GM19023 (cell line): ENCODE measurements around the gene CAB39.

Source experiments
- ATAC-seq: cut with Tn5 transposase; IDR thresholded peaks from one replicate; pipeline ENCODE4 v1.9.1; 2021; ENCODE audit warnings: mild to moderate bottlenecking, moderate library complexity; ENCODE audit not compliant: unreplicated experiment

Gene CAB39

DNA sequence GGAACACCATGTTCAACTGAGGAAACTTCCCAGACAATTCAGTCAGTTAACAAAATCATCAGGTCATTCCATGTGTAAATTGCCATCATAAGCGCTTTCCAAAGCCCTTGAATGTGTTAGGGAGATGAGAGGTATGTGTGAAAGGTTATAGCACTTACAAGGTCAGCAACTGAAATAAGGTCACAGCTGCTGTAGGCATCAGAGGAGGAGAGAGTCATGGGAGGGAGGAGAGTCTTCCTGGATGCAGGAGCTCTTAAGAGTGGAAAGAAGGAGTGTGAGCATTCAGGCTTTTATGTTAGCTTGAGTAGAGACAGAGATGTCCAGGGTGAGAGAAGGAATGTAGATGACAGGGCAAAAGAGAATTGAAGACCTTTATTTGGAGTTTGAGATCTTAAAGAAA, 67.0 kb downstream of the CAB39 start:
- ATAC-seq = no peak

GRCh38 chr2:230781130-230781797, 68.6 kb downstream of the CAB39 start:
- ATAC-seq = no peak

GRCh38 chr2:230783101-230783500, 70.5 kb downstream of the CAB39 start:
- ATAC-seq = no peak

- ATAC-seq = no peak
Observed at GRCh38 chr2:230784795-230785194, 72.2 kb downstream of the CAB39 start.

DNA sequence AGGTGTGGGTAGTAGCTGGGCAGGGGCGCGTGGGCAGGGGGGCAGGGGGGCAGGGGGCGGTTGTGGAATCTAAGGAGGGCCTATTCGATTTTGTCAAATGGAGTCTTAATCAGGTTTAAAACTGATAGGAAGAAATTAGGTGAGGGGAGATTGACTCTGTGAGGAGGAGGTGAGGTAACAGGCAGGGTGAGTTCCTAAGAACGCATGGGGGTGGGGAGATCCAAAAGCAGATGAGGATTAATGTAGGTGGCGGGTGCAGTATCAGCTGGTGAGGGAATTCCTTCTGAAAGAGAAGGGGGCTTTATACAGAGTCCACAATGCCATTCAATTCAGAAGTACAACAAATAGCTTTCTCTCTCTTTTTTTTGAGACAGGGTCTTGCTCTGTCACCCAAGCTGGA, 72.7 kb downstream of the CAB39 start:
- no peak for ATAC-seq

DNA sequence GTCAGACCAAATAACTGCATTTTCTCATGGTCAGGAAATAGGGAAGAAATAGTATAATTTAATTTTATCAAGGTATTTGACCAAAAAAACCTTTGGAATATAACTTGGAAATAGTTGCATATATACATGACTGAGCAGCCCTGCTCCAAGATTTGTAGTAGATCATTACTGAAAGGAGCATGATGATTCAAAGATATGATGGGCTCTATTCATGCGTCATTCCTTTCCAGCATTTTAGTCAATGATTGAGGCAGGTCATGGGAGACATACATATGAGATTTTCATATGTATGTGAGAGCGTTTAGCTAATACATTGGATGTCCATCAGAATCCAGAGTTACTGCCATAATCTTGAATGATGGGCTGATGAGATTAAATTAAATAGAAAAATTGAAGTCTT, 74.5 kb downstream of the CAB39 start:
- no peak for ATAC-seq

DNA sequence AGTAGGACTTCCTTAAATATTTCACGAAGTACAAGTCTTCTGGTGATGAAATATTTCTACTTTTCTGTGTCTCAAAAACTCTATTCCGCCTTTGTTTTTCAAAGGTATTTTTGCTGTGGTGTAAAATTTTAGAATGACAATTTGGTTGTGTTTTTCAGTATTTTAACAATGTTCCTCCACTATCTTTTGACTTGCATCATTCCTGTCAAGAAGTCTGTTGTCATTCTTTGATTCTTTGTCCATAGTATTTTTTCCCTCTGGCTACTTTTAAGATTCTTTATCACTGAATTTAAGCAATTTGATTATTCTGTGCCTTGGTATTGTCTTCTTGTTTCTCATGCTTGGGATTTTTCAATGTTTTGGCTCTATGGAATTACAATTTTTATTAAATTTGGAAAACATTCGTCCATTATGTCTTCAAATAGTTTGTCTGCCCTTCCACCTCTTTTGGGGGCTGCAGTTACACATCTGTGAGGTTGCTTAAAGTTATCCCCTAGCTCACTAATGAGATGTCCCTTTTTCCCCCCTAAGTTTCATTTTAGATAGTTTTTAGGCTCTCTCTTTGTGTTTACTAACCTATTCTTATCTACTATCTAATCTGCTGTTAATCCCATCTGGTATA, 76.0 kb downstream of the CAB39 start:
- no peak for ATAC-seq

DNA sequence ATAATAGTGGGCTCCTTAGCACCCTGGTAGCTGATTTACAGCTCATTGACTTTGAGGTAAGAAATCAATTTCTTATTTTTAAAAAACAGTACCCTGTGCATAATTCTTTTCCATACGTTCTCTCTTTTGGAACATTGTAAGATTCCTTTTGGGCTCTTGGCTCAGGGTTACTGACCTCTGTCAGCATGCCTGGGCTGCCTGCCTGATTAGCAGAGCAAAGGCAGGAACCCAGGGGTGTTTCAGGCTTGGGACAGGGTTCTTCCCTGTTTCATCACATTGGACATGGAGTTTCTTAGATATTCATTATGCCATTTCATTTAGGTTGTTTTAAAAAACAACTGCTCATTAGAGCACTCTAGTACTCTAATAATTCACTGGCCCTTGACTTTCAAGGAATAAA, 78.3 kb downstream of the CAB39 start:
- no peak for ATAC-seq

DNA sequence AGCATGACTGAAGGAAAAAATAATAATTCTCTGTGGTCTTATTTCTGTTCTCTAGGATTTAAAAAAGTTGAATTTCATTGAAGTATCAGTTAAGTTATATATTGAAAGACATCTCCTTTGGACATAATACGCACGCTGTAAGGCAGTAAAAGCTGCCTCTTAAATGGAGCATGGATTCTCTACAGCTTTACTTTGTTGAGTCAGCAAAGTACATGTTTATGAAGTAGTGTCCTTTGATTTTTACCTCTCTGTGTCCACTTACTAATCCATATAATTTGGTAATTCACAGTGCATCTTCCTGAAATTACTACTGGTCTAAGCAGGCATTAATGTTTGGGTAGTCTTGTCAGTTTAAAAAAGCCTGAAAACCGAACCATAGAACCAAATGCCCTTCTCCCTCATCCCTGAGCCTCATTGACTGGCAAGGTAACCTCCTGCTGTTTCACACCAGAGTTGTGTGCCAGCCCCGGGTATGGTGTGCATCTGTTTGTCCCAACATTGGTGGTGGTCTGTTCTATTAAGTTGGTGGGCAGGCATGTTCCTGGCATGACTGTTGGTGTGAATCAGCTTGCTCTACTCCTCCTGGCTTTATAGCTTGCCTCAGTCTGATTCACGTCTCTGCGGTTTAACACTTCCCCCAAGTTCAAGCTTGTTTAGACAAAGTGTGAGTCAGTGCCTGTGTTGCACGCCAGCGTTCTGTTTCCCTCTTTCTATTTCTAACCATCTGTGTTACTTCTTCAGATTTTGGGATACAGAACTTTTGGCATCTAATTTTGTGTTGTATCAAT, 81.1 kb downstream of the CAB39 start:
- ATAC-seq = no peak

DNA sequence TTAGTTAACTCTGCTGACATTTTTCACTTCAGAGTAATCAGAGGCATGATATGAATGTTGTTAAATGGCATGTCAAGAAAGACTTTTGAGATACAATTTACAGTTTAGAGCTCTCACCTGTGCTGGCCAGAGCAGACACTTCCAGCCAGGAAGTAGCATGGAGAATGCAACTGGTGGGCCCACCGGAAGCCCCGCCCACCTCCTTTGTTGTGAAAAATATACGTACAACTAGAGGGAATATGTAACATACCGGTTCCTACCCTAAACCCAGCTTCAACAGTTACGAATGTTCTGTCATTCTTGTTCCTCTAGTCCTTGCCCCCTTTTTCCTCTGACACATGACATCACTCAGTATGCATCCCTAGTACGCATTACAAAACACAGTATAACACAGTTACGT, 81.9 kb downstream of the CAB39 start:
- no peak for ATAC-seq

DNA sequence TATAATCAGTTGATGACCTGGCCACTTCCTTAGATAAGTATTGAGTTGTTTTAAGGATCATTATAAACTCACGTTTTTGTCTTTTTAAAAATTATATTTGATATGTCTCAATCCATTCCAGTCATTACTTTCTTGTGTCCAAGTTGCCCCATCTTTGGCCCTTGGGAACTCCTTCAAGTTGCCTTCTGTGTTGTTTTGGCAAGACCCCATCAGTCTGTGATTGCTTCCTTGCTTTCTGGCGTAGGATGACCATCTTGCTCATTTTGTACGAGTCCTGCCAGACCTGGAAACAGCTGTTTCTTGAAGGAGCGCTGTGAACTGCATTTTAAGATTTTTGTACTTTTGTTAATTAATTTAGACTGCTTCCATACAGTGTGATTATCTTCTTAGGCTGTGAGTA, 83.2 kb downstream of the CAB39 start:
- ATAC-seq = no peak

- ATAC-seq = no peak
Observed at GRCh38 chr2:230796280-230796862, 83.7 kb downstream of the CAB39 start.

DNA sequence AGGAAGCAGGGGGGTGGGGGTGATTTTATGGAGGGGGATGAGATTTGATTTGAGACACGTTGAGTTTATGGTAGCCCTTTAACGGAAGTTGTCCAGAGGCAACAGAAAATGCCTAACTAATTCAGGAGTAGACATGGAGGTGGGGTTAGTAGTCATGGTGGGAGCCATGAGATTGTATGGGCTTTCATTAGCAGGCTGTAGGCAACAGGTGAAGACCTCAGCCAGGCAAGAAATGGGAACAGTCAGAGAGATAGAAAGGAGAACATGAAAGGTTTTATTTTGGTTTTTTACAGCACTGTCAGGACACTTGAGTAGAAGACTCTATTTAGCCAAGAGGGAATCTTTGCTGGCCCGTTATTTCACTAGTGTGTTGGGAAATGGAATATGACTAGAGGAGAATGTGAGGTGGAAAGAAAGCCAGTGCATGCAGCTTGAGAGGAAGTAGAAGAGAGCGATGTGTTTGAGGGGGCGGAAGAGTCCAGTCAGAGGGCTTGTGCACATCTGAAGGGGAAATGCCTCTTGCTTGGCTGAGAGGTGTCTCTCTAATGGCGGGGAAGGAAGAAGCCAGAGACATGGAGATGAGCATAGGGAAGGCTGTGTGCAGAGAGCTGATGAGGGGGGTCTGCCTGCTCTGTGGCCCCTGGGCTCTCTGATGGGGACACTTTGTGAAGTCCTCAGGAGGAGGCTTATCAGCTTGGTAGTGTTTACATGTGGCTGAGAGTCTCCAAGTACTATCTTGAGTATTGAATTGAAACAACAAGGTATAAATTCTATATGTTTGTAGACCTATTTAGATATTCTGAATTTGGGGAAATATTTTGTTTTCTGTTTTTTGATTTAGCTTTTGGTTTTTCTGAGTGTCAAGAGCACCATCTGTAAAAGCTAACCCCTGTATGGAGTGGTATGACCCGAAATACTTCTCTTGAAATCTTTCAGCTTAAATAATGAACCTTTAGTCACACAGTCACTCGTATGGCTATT, 85.2 kb downstream of the CAB39 start:
- peak; percentile 59 for ATAC-seq

DNA sequence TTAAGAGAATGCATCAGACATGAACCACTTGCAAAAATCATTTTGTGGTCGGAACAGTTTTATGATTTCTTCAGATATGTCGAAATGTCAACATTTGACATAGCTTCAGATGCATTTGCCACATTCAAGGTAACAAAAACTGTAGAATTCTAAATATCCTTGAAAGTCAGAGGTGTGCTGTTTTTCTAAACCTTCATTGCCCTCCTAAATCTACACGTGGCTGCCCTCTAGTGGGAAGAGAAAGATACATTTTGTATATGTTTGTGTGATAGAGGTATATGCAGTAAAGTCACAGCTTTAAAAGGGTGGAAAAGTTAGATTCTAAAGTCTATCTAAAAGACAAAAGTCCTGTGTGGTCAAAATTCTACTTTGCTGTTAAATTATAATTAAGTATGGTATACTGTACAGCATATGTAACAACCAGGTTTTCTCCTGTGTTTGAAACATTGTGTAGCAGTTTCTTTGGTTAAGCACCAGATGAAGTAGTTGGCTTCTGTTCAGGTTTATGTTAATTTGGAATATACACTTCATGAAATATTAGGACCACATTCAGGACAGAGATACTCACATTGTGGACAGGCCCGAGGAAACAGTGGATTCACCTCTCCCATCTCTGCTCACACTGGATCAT, 86.2 kb downstream of the CAB39 start:
- no peak for ATAC-seq

DNA sequence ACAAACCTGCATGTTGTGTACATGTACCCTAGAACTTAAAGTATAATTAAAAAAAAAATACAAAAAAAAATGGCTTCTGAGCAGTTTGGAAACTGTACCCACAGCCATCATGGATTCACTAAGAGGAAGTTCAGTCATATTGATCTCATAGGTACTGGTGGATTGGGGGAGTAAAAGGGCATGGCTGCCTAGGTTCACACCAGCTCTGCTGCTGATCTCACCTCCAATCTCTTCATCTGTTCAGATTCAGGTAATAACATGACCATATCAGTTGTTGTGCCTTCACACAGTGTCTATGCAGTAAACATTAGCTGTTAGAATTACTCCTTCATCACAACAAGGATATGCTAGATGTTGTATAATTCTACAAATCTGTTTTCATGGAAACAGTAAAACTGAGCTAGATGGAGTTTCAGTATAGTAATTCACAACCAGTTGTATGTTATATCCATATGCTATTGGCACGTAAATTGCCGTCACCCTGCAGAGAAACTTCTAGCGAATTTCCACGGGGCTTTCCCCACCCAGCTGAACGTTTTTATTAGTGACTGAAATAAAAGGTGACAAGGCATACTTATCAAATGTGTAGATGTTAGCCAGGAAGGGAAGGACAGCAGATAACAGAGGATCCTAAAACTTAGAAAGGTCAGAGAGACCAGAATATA, 92.8 kb downstream of the CAB39 start:
- no peak for ATAC-seq

DNA sequence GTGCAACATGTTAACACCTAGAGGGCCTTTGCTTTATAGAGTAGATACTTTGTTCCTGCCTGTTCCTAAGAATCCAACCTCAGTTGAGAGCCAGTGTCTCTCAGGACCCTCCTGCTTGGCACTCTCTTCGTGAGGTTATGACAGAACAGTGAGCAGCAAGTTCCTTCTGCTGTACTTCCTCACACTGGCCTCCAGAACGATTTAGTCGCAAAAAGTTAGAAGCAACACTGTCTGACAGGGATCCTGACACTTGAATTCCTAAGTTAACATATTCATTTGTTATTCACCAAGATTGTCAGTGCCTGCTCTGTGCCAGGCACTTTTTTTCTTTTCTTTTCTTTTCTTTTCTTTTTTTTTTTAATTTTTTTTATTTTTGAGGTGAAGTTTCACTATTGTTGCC, 95.1 kb downstream of the CAB39 start:
- ATAC-seq = no peak

DNA sequence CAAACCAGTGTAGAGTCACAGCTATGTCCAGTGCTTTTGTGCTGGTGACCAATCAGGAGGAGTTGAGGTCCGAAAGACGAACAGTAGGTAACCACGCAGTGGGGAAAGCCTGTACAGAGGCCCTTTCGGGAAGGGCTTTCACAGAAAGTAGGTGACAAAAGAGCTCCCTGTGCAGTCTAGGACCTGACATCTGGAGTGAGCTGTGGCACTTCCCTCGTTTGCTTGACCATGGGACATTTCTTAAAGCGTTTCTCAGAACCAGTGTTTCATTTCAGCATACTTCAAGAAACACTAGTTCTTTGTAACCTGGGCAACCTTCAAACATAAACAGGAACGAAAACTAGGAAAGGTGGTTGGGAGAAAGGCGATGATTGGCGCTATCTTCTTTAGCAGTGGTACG, 96.4 kb downstream of the CAB39 start:
- no peak for ATAC-seq

GRCh38 chr2:230809677-230810251, 97.1 kb downstream of the CAB39 start:
- ATAC-seq = no peak

- no peak for ATAC-seq
Observed at GRCh38 chr2:230811508-230811907, 98.9 kb downstream of the CAB39 start.
